ENCODE results near the gene MOGAT2.

Gene MOGAT2

DNA sequence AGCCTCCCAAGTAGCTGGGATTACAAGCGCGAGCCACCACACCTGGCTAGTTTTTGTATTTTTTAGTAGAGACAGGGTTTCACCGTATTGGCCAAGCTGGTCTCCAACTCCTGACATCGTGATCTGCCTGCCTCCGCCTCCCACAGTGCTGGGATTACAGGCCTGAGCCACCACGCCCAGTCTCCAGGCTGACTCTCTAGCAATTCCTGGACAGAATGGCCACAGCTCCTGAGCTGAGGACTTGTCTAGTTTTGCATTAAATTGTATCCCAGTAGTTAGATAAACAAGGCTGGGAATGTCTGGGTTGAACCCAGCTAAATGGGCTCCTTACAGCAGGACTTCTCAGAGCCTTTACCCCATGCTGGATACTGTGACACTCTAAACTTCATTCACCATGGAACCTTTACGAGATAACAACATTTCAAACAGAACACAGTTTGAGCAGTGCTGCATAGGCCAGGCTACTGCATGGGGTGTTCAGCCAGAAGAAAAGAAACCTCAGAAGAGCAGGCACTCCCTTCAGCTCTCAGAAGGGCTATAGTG, 13.9 kb upstream of the MOGAT2 start:
- no peak overlapping the region for H3K4me3 Mint-ChIP-seq
- no peak for DNase-seq (ENCODE audit: low spot score in 2 of 2)
- H3K27me3 Mint-ChIP-seq: peaks cover 18% of the 10 kb centered on the region
- H3K36me3 Mint-ChIP-seq: no peaks in the 10 kb centered on the region
- no peak for ATAC-seq (ENCODE audit: low read depth)
- H3K27ac Mint-ChIP-seq: no peak overlapping the region
- H3K4me1 Mint-ChIP-seq: peaks cover 8% of the 10 kb centered on the region
- no peaks in the 10 kb centered on the region for H3K9me3 Mint-ChIP-seq

GRCh38 chr11:75705541-75705940, 12.1 kb upstream of the MOGAT2 start:
- DNase-seq (ENCODE audit: low spot score in 2 of 2): no peak
- Mint-ChIP-seq H3K9me3 (no peaks in the 10 kb centered on the region), H3K4me3 (no peak overlapping the region), H3K36me3 (no peaks in the 10 kb centered on the region), H3K4me1 (peaks cover 8% of the 10 kb centered on the region), H3K27ac (no peak overlapping the region), H3K27me3 (peaks cover 12% of the 10 kb centered on the region)
- no peak for ATAC-seq (ENCODE audit: low read depth)

DNA sequence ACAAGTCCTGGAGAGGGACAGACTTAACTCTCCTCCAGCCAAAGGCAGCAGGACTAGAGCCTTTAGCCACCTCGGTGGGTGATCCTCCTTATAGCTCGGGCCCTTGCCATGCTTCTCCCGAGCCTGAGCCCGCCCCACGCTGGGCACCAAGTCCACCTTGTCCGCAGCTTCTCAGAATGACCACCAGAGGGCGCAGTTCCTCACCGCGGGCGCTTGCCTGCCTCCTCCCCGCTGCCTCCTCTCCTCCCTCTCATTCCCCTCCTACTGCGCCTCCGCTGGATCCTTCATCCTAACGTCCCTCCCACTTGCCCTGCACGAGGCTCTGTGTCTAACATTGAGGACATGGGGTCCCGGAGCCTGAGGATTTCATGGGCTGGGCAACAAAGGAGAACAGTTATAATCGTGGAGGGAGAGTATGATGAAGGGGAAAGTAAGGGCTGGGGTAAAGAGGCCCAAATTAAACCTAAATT, 11.3 kb upstream of the MOGAT2 start:
- peak; percentile 62 to 64 for DNase-seq (ENCODE audit: low spot score in 2 of 2)
- Mint-ChIP-seq H3K9me3 (no peaks in the 10 kb centered on the region), H3K36me3 (no peaks in the 10 kb centered on the region), H3K4me3 (no peak overlapping the region), H3K4me1 (peaks cover 8% of the 10 kb centered on the region), H3K27me3 (peaks cover 13% of the 10 kb centered on the region), H3K27ac (no peak overlapping the region)
- peak; percentile 92 for ATAC-seq (ENCODE audit: low read depth)

DNA sequence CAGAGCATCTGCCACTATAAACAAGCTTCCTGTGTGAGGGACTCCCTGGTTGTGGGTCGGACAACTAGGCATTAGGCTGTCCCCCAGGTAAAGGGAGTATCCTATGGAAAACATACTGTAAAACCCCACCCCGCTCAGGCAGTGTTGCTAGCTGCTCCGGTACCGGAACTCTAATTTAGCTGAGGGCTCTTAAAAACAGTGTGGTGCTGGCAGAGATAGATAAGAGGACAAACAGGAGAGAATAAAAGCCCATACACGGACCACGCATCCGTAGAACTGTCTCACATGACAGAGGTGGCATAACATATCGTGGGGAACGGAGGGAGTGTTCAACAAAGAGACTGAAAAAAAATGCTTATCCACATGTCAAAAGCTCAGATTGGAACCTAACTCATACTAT, 3.4 kb upstream of the MOGAT2 start:
- no peak overlapping the region for H3K27ac Mint-ChIP-seq
- H3K36me3 Mint-ChIP-seq: no peaks in the 10 kb centered on the region

GRCh38 chr11:75715688-75716087, 1.9 kb upstream of the MOGAT2 start:
- no peak for ATAC-seq (ENCODE audit: low read depth)
- Mint-ChIP-seq H3K27ac (no peak overlapping the region), H3K9me3 (no peaks in the 10 kb centered on the region), H3K4me3 (no peak overlapping the region), H3K4me1 (peaks cover 3% of the 10 kb centered on the region), H3K36me3 (no peaks in the 10 kb centered on the region), H3K27me3 (peaks cover 7% of the 10 kb centered on the region)
- DNase-seq (ENCODE audit: low spot score in 2 of 2): no peak

More for the DNA sequence above, 3.4 kb upstream of the MOGAT2 start:
- Mint-ChIP-seq H3K4me1 (peaks cover 3% of the 10 kb centered on the region), H3K27me3 (peaks cover 7% of the 10 kb centered on the region), H3K9me3 (no peaks in the 10 kb centered on the region), H3K4me3 (no peak overlapping the region)
- ATAC-seq (ENCODE audit: low read depth): no peak
- DNase-seq (ENCODE audit: low spot score in 2 of 2): no peak

- DNase-seq (ENCODE audit: low spot score in 2 of 2): no peak
- peaks cover 3% of the 10 kb centered on the region for H3K4me1 Mint-ChIP-seq
- H3K27ac Mint-ChIP-seq: no peak overlapping the region
- no peaks in the 10 kb centered on the region for H3K36me3 Mint-ChIP-seq
- peaks cover 6% of the 10 kb centered on the region for H3K27me3 Mint-ChIP-seq
- ATAC-seq (ENCODE audit: low read depth): no peak
- H3K9me3 Mint-ChIP-seq: no peaks in the 10 kb centered on the region
- H3K4me3 Mint-ChIP-seq: no peak overlapping the region
These were observed 979 bp upstream of the MOGAT2 start for GRCh38 chr11:75716659-75717058.

GRCh38 chr11:75718419-75719339, 1.0 kb downstream of the MOGAT2 start:
- peaks cover 2% of the 10 kb centered on the region for H3K27me3 Mint-ChIP-seq
- DNase-seq (ENCODE audit: low spot score in 2 of 2): no peak
- H3K27ac Mint-ChIP-seq: peak overlapping the region; percentile 29
- H3K36me3 Mint-ChIP-seq: no peaks in the 10 kb centered on the region
- peaks cover 5% of the 10 kb centered on the region for H3K4me1 Mint-ChIP-seq
- ATAC-seq (ENCODE audit: low read depth): peak; percentile 9
- no peak overlapping the region for H3K4me3 Mint-ChIP-seq
- H3K9me3 Mint-ChIP-seq: no peaks in the 10 kb centered on the region

DNA sequence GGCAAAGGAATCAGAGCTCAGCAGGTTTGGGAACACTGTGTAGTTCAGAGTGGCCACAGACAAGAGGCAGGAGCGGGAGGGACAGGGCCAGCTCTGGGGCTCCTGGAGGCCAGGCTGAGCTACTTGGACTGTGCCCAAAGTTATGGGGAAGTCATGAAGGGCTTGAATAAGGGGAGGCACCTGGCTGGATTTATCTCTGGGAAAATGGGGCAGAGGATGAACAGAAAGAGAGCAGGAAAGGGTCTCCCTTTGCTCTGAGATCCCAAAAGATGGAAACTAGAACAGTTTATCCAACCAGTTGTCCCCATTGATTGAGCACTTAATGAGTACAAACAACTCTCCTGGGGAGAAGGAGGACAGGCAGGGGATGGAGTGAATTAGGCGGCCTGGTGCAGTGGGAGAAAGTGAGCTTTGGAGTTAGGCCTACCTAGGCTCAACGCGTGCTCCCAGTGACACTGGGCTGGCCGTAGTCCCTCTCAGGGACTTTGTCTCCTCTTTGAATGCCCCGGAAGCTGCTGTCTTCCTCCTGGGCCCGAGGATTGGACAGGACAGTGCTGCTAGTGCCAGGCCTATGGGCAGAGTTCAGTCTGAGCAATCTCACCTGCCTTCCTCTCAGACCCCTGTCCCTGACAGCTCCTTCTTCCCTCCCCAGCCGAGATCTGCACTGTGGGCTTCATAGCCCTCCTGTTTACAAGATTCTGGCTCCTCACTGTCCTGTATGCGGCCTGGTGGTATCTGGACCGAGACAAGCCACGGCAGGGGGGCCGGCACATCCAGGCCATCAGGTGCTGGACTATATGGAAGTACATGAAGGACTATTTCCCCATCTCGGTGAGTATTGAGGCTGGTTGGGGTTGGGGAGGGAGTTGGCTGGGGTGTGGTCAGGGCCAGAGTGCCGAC, 2.0 kb downstream of the MOGAT2 start:
- Mint-ChIP-seq H3K27me3 (peaks cover 2% of the 10 kb centered on the region), H3K27ac (peak overlapping the region; percentile 29), H3K4me3 (no peak overlapping the region), H3K9me3 (no peaks in the 10 kb centered on the region), H3K4me1 (peaks cover 5% of the 10 kb centered on the region), H3K36me3 (no peaks in the 10 kb centered on the region)
- DNase-seq (ENCODE audit: low spot score in 2 of 2) (no peak), ATAC-seq (ENCODE audit: low read depth) (no peak)

DNA sequence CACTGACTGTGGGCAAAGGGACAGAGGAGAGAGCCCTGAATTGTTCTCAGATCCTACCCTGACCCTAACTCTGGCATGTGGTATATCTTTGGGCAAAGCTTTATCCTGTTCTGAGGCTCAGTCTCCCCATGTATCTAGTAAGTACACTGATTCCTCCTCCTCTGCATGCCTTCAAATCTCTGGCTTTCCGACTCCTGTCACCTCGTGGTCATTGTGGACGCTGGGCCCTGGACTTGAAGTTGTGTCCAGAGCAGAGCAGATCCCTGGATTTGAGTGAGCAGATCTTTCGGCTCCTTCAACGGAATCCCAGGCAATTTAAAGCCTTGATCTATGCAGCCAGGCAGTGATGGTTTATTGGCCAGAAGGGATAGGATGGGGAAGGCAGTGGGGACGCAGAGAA, 3.0 kb downstream of the MOGAT2 start:
- Mint-ChIP-seq H3K4me3 (no peak overlapping the region), H3K36me3 (no peaks in the 10 kb centered on the region), H3K27ac (no peak overlapping the region), H3K4me1 (peaks cover 5% of the 10 kb centered on the region), H3K27me3 (peaks cover 2% of the 10 kb centered on the region), H3K9me3 (no peaks in the 10 kb centered on the region)
- DNase-seq (ENCODE audit: low spot score in 2 of 2) (no peak), ATAC-seq (ENCODE audit: low read depth) (no peak)

- no peak overlapping the region for H3K4me3 Mint-ChIP-seq
- no peaks in the 10 kb centered on the region for H3K9me3 Mint-ChIP-seq
- peaks cover 2% of the 10 kb centered on the region for H3K4me1 Mint-ChIP-seq
- no peaks in the 10 kb centered on the region for H3K27me3 Mint-ChIP-seq
- no peaks in the 10 kb centered on the region for H3K36me3 Mint-ChIP-seq
- DNase-seq (ENCODE audit: low spot score in 2 of 2) (no peak), ATAC-seq (ENCODE audit: low read depth) (no peak)
- no peak overlapping the region for H3K27ac Mint-ChIP-seq
These were observed 4.4 kb downstream of the MOGAT2 start for GRCh38 chr11:75721852-75722668.

GRCh38 chr11:75722669-75723042, 5.0 kb downstream of the MOGAT2 start:
- ATAC-seq (ENCODE audit: low read depth): no peak
- no peak for DNase-seq (ENCODE audit: low spot score in 2 of 2)
- no peaks in the 10 kb centered on the region for H3K27me3 Mint-ChIP-seq
- H3K4me1 Mint-ChIP-seq: peaks cover 2% of the 10 kb centered on the region
- no peaks in the 10 kb centered on the region for H3K36me3 Mint-ChIP-seq
- no peak overlapping the region for H3K4me3 Mint-ChIP-seq
- no peak overlapping the region for H3K27ac Mint-ChIP-seq
- H3K9me3 Mint-ChIP-seq: no peaks in the 10 kb centered on the region

- H3K27ac Mint-ChIP-seq: no peak overlapping the region
These were observed 8.1 kb downstream of the MOGAT2 start for GRCh38 chr11:75725547-75726320.

DNA sequence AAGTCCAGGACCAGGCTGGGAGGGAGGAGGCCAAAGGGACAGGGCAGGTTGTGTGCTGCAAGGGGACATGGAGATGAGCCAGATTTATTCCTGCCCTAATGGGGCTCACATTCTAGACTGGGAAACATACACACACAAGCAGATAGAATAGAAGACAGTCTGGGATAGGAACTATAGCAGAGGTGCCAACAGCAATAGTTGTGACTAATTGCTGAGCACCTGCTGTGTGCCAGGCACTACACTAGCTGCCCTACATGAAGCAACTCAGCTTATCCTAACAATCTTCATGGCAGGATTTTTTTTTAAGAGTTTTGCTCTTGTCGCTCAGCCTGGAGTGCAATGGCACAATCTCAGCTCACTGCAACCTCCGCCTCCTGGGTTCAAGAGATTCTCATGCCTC, 11.4 kb downstream of the MOGAT2 start:
- no peak for DNase-seq (ENCODE audit: low spot score in 2 of 2)
- no peaks in the 10 kb centered on the region for H3K4me1 Mint-ChIP-seq
- H3K27ac Mint-ChIP-seq: no peak overlapping the region
- H3K4me3 Mint-ChIP-seq: no peak overlapping the region
- no peak for ATAC-seq (ENCODE audit: low read depth)
- H3K9me3 Mint-ChIP-seq: no peaks in the 10 kb centered on the region
- H3K36me3 Mint-ChIP-seq: no peaks in the 10 kb centered on the region
- peaks cover 7% of the 10 kb centered on the region for H3K27me3 Mint-ChIP-seq

More at GRCh38 chr11:75725547-75726320, 8.1 kb downstream of the MOGAT2 start:
- H3K27me3 Mint-ChIP-seq: no peaks in the 10 kb centered on the region
- peaks cover 2% of the 10 kb centered on the region for H3K4me1 Mint-ChIP-seq
- ATAC-seq (ENCODE audit: low read depth) (no peak), DNase-seq (ENCODE audit: low spot score in 2 of 2) (no peak)
- H3K4me3 Mint-ChIP-seq: no peak overlapping the region
- H3K9me3 Mint-ChIP-seq: no peaks in the 10 kb centered on the region
- H3K36me3 Mint-ChIP-seq: no peaks in the 10 kb centered on the region

Data from memory B cell (primary cell).